Islet of Langerhans (tissue), 1 donor: Measurements from ENCODE around the gene DPEP3.
"Not testable (repeated sequence)": the region's sequence is repeated elsewhere in the genome, so short reads cannot be mapped to it uniquely, and the experiment has no call there.

Experiments used
- FAIRE-seq: peaks from one replicate; lab custom pipeline; 2011; peaks lifted over from hg19 to GRCh38; lab: Jason Lieb, UNC

The DPEP3 gene

GRCh38 chr16:67979955-67980678 lies at the start of gene DPEP3:
Gene DPEP3 (minus strand): TSS chr16:67980499. CDS start chr16:67980380, 119 bp downstream.
- no peak for FAIRE-seq

GRCh38 chr16:68028996-68029395 lies 48.7 kb upstream of the DPEP3 start:
- no peak for FAIRE-seq

- no peak for FAIRE-seq
Observed at GRCh38 chr16:68022728-68023537, 42.6 kb upstream of the DPEP3 start, which contains the start of the genes DDX28 and DUS2. Gene DDX28 (minus strand): TSS chr16:68023232. CDS start chr16:68023202, 30 bp downstream. Gene DUS2 (plus strand): TSS chr16:68023284. CDS start chr16:68038024, 14,740 bp downstream.

GRCh38 chr16:68022278-68022727 lies 42.0 kb upstream of the DPEP3 start:
- no peak for FAIRE-seq

- no peak for FAIRE-seq
Observed at GRCh38 chr16:68021490-68021889, 41.2 kb upstream of the DPEP3 start.

- no peak for FAIRE-seq
Observed at GRCh38 chr16:68019167-68019680, 38.9 kb upstream of the DPEP3 start.

- no peak for FAIRE-seq
Observed at GRCh38 chr16:68015681-68016080, 35.4 kb upstream of the DPEP3 start, which contains the start of gene DPEP2NB. Gene DPEP2NB (minus strand): TSS chr16:68015911. CDS start chr16:68015770, 141 bp downstream.

- no peak for FAIRE-seq
Observed at GRCh38 chr16:68013440-68013839, 33.1 kb upstream of the DPEP3 start.

- not testable (repeated sequence) for FAIRE-seq
Observed at GRCh38 chr16:68009872-68010271, 29.6 kb upstream of the DPEP3 start.

GRCh38 chr16:68009157-68009735 lies 28.9 kb upstream of the DPEP3 start:
- FAIRE-seq = no peak

GRCh38 chr16:68005786-68006286 lies 25.5 kb upstream of the DPEP3 start:
- no peak for FAIRE-seq

GRCh38 chr16:68005211-68005610 lies 24.9 kb upstream of the DPEP3 start:
- FAIRE-seq = no peak

- no peak for FAIRE-seq
Observed at GRCh38 chr16:68003031-68003430, 22.7 kb upstream of the DPEP3 start.

GRCh38 chr16:68000450-68000849 lies 20.2 kb upstream of the DPEP3 start:
- no peak for FAIRE-seq

GRCh38 chr16:67999985-68000384 lies 19.7 kb upstream of the DPEP3 start:
- FAIRE-seq = no peak

- not testable (repeated sequence) for FAIRE-seq
Observed at GRCh38 chr16:67998779-67999688, 18.7 kb upstream of the DPEP3 start, which contains the start of gene DPEP2. Gene DPEP2 (minus strand): TSS chr16:67999484. CDS start chr16:67993212, 6,272 bp downstream.

- FAIRE-seq = not testable (repeated sequence)
Observed at GRCh38 chr16:67998231-67998778, 18.0 kb upstream of the DPEP3 start.

- no peak for FAIRE-seq
Observed at GRCh38 chr16:67996666-67997065, 16.4 kb upstream of the DPEP3 start.

- no peak for FAIRE-seq
Observed at GRCh38 chr16:67995423-67995822, 15.1 kb upstream of the DPEP3 start.

- not testable (repeated sequence) for FAIRE-seq
Observed at GRCh38 chr16:67994040-67994408, 13.7 kb upstream of the DPEP3 start.
